GM21825 (cell line): ENCODE data around the gene VPS13C.

Experiments used
- ATAC-seq: cut with Tn5 transposase; IDR thresholded peaks from one replicate; pipeline ENCODE4 v1.9.1; 2021; ENCODE audit warnings: mild to moderate bottlenecking, moderate library complexity; ENCODE audit not compliant: unreplicated experiment

VPS13C gene

DNA sequence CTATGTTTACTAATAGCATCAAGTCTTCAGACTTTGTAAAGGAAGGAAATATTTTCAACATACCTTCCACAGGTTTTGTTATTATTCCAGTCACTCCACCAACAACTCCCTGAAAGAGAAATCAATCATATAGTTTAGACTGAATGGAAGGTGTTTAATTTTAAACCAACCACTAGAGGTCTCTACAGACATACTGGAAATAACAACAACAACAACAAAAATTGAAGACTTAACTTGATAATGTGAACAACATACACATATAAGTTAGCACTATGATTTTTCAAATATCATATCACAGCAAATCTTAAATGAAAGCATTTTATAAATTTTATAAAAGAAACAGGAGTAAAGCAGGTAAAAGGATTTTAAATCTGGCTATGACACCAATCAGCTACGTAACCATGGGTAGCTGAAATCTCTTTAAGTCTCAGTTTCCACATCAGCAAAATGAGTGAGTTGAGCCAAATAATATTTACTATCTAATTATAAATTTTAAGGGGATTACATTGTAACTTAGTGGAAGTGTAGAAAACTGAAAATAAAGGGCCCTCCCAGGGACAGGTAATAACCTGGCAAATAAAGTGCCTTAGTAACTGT lies 188.2 kb downstream of the VPS13C start:
- ATAC-seq, result no peak

DNA sequence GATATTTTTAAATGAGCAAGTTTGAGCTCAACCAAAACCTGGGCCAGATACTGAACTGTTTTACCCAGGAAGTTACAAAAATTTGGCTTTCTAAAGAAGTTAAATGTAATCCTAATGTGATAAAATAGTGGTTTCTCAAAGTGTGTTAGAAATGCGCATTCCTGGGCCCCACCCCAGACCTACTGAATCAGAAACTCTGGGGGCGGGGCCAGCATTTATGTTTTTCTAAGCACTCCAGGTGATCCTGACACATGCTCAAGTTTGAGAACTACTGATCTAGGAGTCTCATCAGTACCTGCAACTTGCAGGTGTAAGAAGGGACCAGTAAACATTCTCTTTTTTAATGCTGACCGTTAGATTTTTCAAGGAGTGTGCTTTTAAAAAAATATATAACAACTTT lies 190.6 kb downstream of the VPS13C start:
- ATAC-seq, result no peak

DNA sequence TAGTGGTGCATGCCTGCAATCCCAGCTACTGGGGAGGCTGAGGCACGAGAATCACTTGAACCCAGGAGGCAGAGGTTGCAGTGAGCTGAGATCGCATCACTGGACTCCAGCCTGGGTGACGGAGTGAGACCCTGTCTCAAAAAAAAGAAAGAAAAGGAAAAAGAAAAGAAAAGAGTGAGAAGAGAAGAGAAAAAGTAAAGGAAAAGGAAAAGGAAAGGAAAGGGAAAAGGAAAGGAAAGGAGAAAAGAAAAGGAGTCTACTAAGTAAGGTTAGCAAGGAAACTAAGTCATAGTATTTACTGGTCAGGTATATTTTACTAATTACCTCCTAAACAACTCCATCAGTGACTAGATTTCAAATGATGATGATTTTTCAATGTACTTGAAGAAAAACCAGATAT lies 198.3 kb downstream of the VPS13C start:
- ATAC-seq, result no peak

DNA sequence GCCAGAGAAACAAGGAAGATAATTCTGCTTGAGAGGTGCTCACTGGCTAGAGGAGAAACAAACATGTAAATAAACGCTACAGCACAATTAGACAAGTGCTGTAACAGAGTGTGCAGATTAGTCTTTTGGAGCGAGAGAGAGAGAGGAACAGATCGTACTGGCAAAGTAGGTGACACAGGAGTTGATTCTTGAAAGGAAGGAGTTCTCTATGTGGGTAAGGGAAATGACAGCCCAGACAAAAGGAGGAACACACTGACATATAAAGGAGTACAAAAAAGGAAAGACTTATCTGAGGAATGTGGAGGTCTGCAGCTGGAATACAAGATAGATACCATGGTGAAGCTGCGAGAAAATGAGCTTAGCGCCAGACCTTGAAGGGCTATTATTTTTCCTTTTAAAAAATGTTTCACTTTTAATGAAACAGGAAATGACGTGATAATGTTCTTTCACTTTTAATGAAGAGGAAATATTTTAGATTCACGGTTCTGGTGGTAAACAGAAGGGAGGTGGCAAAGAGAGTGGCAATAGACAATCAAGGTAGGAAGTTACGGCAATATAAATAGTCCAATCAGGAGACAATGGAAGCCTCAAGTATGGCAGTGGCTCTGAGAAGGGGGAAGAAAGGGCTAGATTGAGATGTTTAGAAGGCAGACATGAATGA lies 202.9 kb downstream of the VPS13C start:
- ATAC-seq, result no peak

DNA sequence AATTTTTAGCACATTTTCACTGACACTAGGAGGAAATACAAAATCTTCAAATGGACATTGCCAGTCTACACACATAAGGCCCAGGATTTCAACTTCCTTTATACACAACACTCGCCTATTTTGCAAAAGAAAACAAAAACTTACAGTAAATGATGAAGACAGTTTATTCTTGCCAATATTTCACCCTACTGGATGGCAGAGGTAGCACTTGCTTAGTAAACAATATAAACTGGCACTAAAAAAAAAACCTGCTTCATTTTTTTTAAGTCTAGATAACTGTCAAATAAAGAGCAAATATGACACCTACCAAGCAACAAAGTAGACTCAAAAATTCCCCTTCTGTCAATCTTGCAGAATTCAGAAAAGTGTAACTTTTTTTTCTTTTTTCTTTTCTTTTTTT lies 204.0 kb downstream of the VPS13C start:
- ATAC-seq, result no peak

DNA sequence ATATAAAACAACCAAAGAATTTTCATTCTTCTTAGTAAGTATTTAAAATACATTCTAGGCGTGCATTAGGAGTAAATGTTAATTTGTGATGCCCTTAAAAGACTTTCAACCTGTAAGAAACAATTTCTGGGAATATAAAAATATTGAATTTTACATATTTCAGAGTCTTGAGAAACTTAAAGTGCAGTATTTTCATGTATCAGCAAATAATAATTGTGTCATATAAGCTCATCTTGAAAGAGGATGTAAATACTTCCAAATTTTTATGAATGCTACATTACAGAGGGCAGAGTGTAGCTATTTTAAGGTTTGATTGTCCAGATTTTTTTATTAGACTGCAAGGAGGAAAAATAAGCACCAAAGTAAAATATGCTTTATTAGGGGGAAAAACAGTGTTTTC lies 207.1 kb downstream of the VPS13C start:
- no peak for ATAC-seq

DNA sequence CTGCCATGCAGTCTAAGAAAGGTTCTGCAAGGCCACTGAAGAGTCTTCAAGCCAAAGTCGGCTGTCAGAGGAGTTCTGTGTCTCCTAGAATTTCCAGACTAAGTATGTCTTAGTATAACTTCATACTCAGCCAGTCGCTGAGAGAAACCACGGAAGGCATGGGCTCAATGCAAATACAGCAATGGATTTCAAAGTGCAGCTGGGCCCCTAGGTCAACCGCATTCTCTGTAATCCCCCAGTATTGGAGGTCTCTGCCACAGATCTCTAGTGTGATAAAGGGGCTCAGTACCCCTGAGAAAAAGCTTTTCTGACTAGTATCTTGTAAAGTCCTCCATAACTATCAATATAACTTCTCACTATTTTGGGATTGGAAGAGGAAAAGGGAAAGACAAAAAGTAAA lies 208.3 kb downstream of the VPS13C start:
- no peak for ATAC-seq

DNA sequence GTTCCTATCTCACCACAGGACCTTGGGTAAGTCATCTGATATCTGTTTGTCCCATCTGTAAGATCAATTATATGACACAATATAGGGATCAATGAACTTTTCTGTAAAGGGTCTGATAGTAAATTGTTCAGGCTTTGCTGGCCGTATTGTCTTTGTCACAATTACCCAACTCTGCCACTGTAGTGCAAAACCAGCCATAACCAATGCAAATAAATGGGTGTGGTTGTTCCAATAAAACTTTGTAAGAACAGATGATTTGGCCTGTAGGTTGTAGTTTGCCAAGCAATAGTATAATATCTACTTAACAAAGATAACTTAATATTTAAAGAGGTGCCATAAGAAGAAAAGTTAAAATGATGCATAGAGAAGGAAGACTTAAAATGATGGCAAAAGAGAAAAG lies 210.8 kb downstream of the VPS13C start:
- no peak for ATAC-seq

DNA sequence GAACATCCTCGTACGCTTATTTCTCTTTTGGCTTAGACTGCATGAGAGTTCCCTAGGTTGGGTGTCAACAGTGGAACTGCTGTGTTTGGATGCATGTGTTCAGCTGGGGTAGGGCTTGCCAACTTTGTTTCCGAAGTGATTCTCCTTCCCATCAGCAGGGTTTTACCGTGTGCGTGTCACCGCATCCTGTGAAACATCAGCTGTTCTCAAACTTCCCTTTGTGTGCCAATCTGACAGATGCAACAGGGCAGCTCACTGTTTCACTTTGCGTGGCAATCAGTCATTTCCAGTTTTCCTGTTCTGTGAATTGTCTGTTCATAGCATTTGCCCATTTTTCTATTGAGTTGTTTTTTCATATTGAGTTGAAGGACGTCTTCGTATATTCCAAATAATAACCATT lies 218.8 kb downstream of the VPS13C start:
- ATAC-seq, result no peak

DNA sequence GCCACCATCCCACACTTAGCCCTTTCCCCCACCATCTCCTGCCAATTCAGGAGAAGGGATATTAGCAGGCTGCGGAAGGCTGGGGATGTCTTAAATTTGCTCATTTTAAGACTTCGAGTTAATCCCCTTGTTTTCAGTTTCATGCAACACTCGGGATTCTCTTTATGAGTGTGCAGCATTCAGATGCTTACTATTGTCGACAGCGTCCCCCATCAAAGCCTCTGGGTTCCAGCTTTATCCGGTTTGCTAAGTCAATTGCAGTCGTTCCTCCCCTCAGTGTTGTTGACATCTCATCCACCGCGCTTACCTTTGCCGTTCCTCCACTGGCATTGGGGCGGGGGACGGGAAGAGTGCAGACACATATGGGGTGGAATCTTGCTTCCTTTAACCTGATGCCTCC lies 220.2 kb downstream of the VPS13C start:
- ATAC-seq, result no peak

DNA sequence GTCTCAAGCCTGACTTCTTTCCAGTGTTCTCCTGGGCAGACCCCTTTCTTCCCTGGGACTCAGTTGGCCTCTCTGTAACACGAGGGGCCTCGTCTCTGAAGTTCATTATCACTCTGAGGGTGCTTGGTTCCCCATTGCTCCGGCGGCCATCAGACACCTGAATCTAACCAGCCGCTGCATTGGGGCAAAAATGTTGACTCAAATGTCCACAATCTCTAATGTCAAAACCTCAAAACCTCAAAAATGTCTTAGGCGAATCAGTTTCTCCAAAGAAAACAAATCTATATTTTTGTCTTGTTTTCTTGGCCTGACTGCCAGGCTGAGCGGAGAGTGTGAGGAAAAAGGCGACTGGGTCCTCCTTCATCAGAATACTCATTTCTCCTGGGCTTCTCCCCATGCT lies 220.7 kb downstream of the VPS13C start:
- ATAC-seq, result no peak

DNA sequence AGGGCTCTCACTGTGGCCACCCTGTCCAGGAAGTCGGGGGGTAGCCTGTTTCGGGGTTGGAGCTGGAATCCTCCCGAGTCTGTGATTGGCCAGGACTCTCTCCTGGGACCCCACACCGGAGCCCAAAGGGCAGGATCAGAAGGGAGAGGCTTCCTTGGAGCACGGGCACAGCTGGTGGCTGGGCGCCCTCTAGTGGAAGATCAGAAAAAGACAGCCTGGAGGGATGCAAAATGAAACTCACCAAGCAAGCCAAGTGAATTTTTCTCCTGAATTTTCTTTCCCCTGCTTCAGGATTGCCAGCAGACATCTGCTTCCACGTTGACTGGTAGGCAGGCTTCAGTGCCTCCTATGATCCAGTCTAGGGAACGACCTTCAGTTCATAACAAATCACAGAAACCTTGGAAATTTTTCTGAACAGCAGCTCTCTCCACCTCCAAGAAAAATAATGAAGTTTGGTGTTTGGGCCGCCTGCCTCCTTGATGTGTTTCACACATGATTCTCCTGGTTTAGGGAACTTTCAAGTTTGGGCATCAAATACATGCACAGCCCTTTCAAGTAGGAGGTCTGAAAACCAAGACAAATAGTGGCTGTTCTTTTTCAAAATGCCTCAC lies 224.6 kb downstream of the VPS13C start:
- ATAC-seq, result no peak

DNA sequence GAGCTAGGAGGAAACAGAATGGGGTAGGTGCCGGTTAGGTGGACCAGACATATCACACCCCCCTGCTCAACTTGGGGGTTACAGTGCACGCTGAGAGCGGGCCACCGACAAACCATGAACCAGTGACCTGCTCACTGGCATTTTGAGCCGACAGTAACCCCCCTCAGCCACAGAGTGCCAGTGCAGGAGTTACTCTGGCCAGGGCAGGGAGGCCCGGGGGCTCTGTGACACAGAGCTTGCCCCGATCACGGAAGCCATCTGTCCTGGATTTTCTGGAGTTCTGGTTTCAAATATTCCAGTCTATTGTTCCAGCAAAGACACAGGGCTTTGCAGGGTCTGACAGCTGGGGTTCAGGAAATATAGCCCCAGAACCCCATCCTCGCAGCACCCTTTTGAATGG lies 225.2 kb downstream of the VPS13C start:
- ATAC-seq, result no peak

DNA sequence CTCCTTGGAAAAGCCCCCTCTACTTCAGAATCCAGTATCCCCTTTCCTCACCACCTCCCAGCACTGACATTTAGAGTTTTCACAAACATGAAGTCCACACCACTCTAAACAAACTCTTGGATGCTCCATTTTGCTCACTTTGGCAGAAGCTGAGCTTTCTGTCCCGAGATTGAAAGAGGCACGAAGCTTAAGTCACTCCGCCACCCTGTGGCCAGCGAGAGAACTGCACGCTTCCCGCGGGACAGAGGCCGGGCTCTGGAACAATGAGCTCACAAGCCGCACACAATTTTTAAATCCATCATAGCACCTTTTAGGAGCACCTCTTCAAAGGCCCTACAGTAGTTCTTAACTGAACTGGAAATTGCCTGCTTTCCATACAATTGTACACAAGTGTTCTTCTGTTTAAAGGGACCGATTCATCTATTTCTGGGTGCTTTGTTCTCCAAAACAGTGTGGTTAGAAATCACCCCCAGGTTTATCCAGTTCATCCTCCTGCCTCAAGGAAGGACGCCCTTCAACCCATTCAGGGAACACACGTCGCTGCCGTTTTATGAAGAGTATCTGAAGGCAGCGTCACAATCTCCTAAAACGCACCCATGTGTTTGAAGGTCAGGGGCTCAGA lies 226.1 kb downstream of the VPS13C start:
- no peak for ATAC-seq

DNA sequence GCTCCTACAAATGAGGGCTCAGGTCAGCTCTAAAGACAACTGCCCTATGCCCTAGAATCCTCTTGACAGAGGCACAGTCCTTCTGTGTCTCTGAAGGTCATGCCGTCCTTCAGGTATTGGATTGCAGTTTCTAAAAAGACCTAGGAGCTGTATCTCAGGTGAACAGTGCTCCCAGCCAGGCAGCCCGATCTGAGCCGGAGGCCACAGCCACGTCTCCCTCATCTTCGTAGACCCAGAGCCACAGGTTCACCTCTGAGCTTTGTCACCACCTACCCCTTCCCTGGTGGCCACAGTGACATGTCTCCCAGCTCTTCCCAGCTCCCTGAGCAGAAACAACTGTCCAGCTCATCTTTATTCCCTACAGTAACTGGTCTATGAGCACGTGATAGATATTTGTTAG lies 228.0 kb downstream of the VPS13C start:
- no peak for ATAC-seq

DNA sequence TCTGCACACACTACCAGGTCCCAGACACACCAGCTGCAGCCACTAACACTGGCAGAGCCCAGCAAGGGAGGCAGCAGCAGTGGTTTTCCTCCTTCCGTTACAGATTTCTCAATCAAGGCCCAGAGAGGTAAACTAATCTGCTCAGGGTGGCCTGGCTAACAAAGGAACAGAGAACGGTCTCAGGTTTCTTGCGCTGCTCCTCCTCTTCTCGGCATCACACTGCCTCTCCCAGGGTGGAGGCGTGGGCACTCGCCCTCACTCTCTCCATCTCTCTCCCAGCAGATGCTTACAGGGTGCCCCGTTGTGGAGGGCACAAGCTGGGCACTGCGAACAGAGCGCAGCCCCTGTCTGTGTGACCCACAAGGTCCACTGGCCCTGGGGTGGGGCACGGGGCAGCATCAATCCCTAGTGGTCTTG lies 228.7 kb downstream of the VPS13C start:
- no peak for ATAC-seq

DNA sequence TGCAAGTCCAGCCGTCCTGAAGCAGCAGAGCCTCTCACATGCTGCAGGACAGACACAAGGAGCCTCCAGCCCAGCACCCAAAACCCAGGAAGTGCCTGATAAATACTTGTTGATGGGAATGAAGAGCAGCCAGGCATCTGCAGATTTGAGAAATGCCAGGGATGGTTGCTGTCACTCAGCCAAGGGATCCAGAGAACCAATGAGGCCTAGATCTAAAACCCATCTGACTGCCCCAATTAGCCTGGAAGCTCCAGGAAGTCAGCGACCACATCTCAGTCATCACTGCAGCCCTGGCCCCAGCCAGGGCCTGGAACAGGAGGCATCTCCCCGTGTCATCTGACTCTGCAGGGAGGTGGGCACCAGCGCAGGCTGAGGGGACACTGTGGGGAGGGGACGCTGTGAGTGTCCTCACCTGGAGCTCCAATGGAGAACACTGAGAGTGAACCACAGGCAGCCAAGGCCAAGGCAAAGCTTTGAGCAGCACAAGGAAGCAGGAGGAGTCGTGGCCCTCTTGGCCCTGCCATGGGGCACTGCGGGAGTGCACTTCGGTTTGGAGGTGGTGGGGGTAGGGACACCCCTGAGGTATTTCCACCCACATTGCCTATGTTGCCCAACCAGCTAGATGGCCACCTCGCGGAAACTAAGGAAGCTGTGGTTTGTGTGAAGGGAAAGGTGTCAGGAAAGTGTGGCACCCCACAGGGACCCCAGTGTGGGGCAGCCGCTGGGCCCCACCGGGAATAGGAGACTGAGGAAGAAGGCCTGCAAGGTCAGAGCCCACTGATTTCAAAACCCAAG lies 229.5 kb downstream of the VPS13C start:
- ATAC-seq, result no peak

DNA sequence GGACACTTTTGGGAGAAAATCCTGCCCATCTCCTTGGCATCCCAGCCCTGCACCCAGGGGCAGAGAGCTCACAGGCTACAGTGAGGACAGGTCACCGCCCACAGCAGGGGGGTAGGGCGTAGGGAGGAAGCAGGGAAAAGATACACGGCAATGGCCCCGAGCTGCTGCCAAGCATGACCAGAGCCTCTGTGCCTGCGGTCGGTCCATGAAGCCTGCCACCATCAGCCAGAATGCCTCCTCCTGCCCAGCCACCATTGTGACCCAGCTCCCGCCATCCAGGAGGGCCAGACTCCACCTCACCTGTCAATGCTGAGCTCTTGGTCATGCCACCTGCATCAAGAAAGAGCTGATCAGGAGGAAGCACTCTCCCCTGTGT lies 230.7 kb downstream of the VPS13C start:
- ATAC-seq, result no peak

DNA sequence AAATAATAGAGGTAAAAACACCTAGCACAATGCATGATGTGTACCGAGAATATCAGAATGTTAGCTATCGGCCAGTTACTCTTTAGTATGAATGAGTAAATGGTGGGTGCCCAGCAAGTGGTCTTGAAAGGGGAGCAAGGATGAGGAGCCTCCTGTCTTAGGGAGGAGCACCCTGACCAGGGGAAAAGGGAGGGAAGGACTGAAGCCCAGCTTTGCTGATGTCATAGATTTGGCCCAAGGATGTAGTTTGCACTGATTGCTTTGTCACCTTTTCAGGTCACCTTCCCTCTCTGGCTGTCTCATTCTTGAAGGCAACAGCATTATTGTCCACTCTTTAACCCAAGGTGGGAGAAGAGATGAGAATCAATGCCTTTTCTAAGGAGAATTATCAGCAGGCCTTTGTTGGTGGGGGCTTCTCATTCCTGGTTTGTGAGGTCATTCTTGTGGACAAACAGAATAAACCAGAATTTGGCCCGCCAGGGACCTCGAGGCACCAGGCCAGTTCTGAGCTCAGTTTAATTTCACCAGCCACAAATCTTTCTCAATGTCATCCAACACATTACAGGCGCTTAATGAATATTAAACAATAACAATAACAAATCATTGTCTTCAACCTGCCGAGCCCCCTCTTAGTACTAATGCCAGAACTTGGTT lies 231.3 kb downstream of the VPS13C start:
- no peak for ATAC-seq

DNA sequence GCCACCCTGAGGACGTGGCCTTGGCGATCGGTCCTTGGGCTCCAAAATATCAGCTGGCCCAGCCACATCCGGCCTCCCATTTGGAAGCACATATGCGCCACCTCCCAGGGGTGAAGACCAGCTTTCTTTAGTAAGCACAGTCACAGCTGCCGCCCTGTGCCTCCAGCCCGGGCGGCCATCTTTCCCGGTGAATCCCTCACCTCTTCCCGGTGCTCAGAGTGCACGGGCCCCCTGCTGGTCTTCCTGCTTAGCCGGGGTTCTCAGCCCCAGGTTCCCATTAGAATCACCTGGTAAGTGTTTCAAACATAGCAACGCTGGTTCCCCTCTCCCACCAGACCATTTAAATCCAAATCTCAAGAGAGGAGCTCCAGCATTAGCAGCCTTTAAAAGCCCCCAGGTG lies 232.2 kb downstream of the VPS13C start:
- ATAC-seq, result no peak

DNA sequence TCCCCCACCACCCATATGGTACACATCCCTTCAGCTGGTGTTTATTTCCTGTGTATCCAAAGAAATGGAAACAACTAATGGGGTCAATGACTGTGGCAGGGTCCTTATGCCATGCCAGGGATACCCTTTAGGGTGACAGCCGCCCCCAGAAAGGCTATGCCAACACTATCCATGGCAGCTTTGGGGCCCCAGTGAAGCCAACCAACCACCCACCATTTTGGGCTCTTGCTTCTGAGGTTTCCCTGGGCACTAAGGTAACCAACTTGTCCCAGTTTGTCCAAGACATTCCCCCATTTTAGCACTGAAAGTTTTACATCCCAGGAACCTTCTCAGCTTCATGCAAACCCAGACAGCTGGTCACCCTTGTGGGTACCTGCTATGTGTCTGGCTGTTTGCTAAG lies 233.1 kb downstream of the VPS13C start:
- ATAC-seq, result no peak
